SK-N-MC (cell line): ENCODE data around the gene AGPAT3.

Experiments used
- EZH2 ChIP-seq: fragments of 200-600 bp; sonication (generic); IDR thresholded peaks from one replicate; pipeline ENCODE4 v1.6.1; 2017; ENCODE audit warnings: antibody characterized with exemption
- POLR2AphosphoS5 ChIP-seq: IDR thresholded peaks from 2 replicates; pipeline ENCODE4 v1.6.1; 2012; ENCODE audit warnings: mild to moderate bottlenecking, low read depth, low read length, borderline replicate concordance

DNA sequence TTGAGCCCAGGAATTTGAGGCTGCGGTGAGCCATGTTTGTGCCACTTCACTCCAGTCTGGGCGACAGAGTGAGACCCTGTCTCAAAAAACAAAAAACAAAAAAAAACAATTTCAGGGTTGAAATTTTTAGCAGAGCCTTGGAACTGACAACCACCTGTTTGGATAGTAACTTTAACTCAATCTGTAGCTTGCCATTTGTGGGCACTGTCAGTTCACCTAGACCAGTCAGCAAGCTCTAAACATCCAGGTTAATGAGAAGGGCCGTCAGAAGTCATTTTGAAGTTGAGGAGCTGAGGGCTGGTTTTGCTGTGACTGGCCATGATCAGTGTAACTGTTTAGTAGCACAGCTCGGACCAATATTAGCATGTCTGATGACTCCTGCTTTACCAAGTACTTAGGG, 155.5 kb downstream of the AGPAT3 start:
- no peak for TF ChIP-seq EZH2
- no peak for TF ChIP-seq POLR2AphosphoS5
